ENCODE data around the gene RIBC2. TPM values are rescaled to one million over a fixed set of nuclear protein-coding genes. Genes with fewer than 3 reads are reported as not detected.

Gene RIBC2
- total and polyA plus RNA-seq, 2 of the 4 experiments (the other 2 are of a cell fraction), result 0.29 to 0.36 TPM

GRCh38 chr22:45426387-45426786, 12.9 kb downstream of the RIBC2 start:
- Histone ChIP-seq H3K4ac (ENCODE audit: low read depth, low read length) (no peak overlapping the region), H4K91ac (ENCODE audit: insufficient read depth, low read depth, low read length) (no peak overlapping the region), H2BK5ac (ENCODE audit: low read depth, low read length, poor library complexity, severe bottlenecking) (no peak overlapping the region), H2AK9ac (replicated peaks; ENCODE audit: low read depth, low read length, poor library complexity) (no peak overlapping the region), H3K4me1 (ENCODE audit: control insufficient read depth, insufficient read depth, low read length) (no peaks in the 10 kb centered on the region), H3K27ac (ENCODE audit: insufficient read depth, low read length) (no peak overlapping the region), H3K36me3 (ENCODE audit: control insufficient read depth, insufficient read depth, low read length) (no peaks in the 10 kb centered on the region), H3K27me3 (ENCODE audit: control insufficient read depth, insufficient read depth, low read length) (peaks cover 19% of the 10 kb centered on the region; the same call in 1 of the 2 replicates), H3K18ac (ENCODE audit: low read depth, low read length) (no peak overlapping the region), H3K4me2 (ENCODE audit: low read depth, low read length) (no peak overlapping the region), H2BK20ac (ENCODE audit: low read depth, low read length) (no peak overlapping the region), H2BK120ac (ENCODE audit: low read depth, low read length) (no peak overlapping the region), H4K20me1 (ENCODE audit: insufficient read depth, low read length) (no peaks in the 10 kb centered on the region), H3K9me3 (ENCODE audit: control insufficient read depth, insufficient read depth, low read length) (peaks cover 3% of the 10 kb centered on the region), H2BK15ac (ENCODE audit: low read depth, low read length) (no peak overlapping the region), H2AK5ac (ENCODE audit: low read depth, low read length) (no peak overlapping the region), H4K8ac (ENCODE audit: low read depth in 2 of 2, low read length in 2 of 2) (no peak overlapping the region), H3K14ac (replicated peaks; ENCODE audit: low read depth, low read length) (no peak overlapping the region), H2AFZ (replicated peaks; ENCODE audit: low read length, poor library complexity) (no peak overlapping the region), H3K9ac (ENCODE audit: low read depth, low read length) (no peak overlapping the region), H3K23ac (ENCODE audit: low read depth, low read length) (no peak overlapping the region), H3K4me3 (ENCODE audit: insufficient read depth, low read depth, low read length) (no peak overlapping the region), H3K79me1 (ENCODE audit: low read depth in 1 of 2, low read length in 2 of 2) (no peaks in the 10 kb centered on the region), H4K5ac (ENCODE audit: low read depth, low read length) (no peak overlapping the region), H3K9me1 (ENCODE audit: insufficient read depth, low read length) (no peaks in the 10 kb centered on the region), H3K56ac (ENCODE audit: extremely low read depth, insufficient read depth, low read length) (no peak overlapping the region)
- DNase-seq (no peak), ATAC-seq (ENCODE audit: low read depth) (no peak)
- POLR2A ChIA-PET (ENCODE audit: unreplicated experiment), result no interaction called here
- in situ Hi-C loops (cut with MboI; ENCODE audit: low sequenced_read_pairs) (no loop called here), dilution Hi-C loops (cut with HindIII; ENCODE audit: low sequenced_read_pairs, unreplicated experiment) (no loop called here), intact Hi-C loops (cut with micrococcal nuclease) (no loop called here)
- 89% methylated on average over 9 of the region's 9 CpGs; no CpG with 5 or more reads in 1 of the 2 experiments for WGBS, 2 experiments (ENCODE audit: extremely low coverage in 2 of 2, insufficient read length in 1 of 2)
- CTCF ChIA-PET, result no interaction called here
- TF ChIP-seq BHLHE40 (IDR thresholded peaks at IDR 0.05; ENCODE audit: low read depth, low read length) (no peak), RAD21 (IDR thresholded peaks at IDR 0.05; ENCODE audit: low read length) (no peak), RFX5 (IDR thresholded peaks at IDR 0.05; ENCODE audit: low read depth, low read length) (no peak), FOS (IDR thresholded peaks at IDR 0.05; ENCODE audit: low read depth, low read length) (no peak), RCOR1 (IDR thresholded peaks at IDR 0.05; ENCODE audit: insufficient replicate concordance, low read length) (no peak)
- no TSS peak for BruUV-seq (replicated peaks)

Measured in IMR-90 (cell line).